GM21515 (cell line): ENCODE measurements around the gene NME4.

Experiments
- ATAC-seq: cut with Tn5 transposase; IDR thresholded peaks from one replicate; pipeline ENCODE4 v1.9.1; 2021; ENCODE audit not compliant: unreplicated experiment

Gene NME4

DNA sequence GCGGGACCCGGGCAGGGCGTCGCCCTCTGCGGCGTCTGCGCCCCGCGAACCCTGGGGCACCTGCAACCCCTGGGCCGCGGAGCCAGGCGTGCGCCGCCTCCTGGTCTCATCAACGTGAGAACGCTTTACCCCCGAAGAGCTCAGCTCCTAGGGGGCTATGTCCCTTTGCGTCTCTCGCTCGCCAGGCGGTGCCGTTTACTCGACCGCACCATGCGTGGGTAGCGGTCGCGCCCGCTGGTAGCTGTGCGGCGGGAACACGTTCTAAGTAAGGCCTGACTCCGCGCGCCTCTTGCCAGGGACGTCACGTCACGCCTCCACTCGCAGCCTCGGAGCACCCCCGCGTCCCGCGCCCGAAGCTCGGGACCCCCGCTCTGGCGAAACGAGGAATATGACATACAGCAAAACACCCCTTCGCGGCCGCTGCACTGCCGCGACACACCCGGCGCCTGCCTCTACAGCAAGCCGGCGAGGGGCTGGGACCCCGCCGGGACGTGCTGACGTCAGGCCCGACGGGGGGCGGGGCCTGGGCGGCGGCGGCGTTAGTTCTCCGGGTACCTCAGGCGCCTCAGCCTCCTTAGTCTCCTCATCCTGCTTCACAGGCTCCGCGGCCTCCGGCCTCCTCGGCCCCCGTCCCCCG is 28.2 kb downstream of the NME4 start, which contains the start of gene RAB11FIP3:
Gene RAB11FIP3 (plus strand): TSS at position 568 of the 637 bp plus-strand sequence. CDS start 358 bp downstream, outside the sequence.
- peak; percentile 77 for ATAC-seq

DNA sequence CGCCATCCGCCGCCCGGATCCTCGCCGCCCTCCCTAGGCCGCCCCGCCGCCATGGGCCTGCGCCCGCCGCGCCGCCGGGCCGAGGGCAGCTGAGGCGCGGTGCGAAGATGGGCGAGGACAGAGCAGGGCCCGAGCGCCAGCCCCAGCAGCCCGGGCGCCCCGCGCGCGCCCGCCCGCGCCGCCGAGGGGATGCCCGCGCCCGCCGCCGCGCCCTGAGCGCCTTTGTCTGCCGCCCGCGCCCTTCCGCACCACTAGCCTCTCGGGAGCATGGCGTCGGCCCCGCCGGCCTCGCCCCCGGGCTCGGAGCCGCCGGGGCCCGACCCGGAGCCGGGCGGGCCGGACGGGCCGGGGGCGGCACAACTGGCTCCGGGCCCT is 28.7 kb downstream of the NME4 start:
- peak; percentile 35 for ATAC-seq

DNA sequence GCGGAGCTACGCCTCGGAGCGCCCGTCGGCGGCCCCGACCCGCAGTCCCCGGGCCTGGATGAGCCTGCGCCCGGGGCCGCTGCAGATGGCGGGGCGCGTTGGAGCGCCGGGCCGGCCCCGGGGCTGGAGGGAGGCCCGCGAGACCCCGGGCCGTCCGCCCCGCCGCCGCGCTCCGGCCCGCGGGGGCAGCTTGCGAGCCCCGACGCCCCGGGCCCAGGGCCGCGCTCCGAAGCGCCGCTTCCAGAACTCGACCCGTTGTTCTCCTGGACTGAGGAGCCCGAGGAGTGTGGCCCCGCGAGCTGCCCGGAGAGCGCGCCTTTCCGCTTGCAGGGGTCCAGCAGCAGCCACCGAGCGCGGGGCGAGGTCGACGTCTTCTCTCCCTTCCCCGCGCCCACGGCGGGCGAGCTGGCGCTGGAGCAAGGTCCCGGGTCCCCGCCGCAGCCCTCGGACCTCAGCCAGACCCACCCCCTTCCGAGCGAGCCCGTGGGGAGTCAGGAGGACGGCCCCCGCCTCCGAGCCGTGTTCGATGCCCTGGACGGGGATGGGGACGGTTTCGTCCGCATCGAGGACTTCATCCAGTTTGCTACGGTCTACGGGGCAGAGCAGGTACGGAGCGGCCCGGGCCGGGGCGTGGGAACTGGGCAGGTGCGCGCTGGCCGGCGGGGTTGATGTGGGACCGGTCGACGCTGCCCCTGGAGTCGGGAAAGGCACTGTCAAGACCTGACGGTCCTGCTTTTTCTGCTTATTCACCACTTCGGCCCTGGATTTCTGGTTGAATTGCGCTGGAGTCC is 29.3 kb downstream of the NME4 start:
- peak; percentile 22 for ATAC-seq

DNA sequence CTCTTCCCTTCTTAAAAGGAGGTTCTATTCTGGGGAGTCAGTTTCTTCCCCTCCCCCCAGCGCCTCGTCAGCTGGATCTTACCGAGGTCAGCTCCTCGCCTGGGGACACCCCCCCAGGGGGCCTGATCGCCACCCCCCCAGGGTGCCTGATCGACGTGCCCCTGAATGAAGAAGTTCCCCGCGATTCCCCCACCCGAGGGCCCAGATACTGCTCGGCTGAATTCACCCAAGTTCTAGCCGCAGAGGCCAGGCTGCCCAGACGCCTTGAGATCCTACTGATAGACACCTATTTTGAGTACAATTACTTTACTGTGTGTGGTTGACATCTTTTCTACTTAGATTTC is 29.9 kb downstream of the NME4 start:
- ATAC-seq, result no peak

DNA sequence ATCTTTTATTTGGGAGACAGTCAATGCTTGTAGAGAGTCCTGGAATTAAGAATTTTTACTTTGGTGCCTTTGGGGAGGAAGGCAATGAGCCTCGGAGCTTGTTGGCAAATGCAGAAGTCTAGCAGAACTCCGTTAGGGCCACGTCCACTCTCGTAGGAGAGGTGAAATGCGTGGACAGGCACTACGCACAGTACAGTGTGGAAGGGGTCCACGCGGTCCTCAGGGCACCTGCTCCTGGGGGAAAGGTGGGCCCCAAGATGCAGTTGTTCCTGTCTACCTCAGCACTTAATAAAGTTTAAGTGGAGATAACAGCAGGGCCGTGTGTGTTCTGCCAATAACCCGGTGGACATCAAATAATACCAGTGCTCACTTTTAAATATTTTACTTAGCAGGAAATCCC is 30.3 kb downstream of the NME4 start:
- no peak for ATAC-seq

DNA sequence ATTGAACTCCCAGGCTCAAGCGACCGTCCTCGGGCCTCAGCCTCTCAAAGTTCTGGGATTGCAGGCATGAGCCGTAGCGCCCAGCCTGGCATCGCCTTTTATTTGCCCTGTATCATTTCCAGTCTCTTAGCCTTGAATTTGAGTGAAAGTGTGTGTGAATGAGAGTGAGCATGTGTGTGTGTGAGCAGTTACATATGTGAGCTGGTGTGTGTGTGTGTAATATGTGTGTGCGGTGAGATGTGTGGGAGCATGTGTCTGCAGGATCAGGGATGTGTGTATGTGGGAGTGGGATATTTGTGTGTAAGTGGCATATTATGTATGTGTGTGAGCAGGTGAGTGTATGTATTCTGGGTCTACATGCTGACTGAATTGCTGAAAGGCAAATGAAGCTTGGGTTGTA is 33.9 kb downstream of the NME4 start:
- no peak for ATAC-seq

DNA sequence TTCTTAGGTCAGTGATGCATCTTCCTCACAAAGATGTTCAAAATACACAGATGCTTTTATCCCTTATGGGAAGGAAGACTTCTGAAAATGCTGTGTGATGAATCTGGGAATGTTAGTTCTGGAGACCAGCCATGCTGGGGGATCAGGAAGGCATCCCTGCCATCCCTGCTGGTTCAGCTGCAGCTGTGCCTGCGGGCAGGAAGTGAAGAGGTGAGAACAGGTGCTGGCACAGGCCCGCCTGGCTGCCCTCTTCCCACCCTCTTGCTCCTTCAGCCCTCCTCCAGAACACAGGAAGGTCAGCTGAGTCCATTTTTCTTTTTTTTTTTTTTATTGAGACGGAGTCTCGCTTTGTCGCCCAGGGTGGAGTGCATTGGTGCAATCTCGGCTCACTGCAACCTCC is 43.6 kb downstream of the NME4 start:
- ATAC-seq, result no peak

DNA sequence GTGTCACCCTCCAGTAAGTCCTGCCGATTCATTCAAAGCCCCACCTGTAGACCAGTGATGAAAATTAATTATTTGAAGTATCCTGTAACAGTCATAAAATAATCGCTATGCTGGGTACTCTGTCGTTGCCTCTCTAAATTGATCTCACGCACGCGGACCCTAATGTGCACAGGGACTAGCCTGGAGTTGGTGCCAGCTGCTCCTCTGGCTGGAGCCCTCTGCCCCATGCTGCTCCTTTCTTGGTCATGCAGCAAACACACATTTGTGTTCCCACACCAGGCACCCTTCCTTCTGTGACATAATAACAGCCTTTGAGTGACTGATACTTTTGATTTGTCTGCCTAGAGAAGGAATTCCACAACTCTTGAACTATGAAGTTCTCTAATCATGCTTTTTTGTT is 44.4 kb downstream of the NME4 start:
- no peak for ATAC-seq

DNA sequence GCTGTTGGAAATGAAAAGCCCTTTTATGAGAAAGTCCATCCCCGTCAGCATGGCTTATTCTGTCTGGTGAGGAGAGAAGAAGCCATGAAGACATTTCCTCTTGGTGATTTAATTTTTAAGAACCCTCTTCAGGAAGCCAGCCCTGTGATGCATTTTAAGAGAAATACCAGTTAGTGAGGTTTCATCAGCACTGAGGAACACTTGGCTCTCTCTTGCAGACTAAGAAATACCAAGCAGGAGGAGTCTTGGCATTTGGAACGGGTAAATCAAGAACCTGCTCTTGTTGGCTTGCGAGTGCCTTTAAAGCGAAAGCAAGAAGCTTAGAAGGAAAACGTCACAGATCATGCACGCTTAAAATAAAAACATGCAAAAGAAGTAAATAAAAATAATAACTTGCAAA is 46.0 kb downstream of the NME4 start:
- ATAC-seq, result no peak

DNA sequence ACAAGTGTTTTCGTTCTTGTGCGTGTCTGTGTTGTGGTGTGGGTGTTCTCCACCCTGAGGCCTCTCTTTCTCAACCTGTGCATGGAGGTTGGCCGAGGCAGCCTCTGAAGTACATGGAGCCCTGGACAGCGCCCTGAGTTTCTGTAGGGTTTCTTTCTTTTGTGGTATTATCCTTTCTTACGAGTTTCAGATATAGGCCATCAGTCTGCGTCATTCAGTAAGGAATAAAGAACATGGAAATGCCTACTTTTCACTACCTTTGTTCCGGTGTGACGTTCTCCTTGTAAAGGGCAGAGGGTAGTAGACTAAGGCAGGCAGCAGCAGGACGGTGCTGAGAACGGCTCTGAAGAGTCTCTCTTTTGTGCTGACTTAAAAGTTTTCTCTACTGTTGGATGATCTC is 47.0 kb downstream of the NME4 start:
- no peak for ATAC-seq

DNA sequence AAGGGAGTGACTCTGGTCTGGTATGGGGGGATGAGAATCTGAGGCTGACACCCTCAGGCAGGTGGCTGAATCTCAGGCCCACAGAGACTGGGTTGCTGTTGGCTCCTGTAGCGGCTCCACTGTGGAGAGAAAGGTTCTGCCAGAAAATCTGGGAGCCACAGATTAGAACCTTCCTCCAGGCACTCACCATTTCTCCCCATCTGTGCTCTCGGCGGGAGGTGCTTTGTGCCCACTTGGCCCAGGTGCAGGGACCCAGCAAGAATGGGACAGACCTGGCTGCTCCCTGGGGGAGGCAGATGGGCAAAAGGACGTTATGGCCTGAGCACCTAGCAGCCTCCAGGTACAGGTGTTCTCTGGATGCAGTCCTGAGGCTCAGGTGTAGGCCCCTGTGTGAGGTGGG is 48.6 kb downstream of the NME4 start:
- ATAC-seq, result no peak
